Activated CD4-positive, alpha-beta T cell treated with anti-CD3 and anti-CD28 coated beads, Interleukin-2, amount 50 U/mL, for 4 hours (primary cell): ENCODE results near the gene PHLDB2.

Source experiments
- DNase-seq, 2 experiments: peaks; one replicate each; pipeline ENCODE4 v3.0.0-alpha.2; 2020

PHLDB2 gene

DNA sequence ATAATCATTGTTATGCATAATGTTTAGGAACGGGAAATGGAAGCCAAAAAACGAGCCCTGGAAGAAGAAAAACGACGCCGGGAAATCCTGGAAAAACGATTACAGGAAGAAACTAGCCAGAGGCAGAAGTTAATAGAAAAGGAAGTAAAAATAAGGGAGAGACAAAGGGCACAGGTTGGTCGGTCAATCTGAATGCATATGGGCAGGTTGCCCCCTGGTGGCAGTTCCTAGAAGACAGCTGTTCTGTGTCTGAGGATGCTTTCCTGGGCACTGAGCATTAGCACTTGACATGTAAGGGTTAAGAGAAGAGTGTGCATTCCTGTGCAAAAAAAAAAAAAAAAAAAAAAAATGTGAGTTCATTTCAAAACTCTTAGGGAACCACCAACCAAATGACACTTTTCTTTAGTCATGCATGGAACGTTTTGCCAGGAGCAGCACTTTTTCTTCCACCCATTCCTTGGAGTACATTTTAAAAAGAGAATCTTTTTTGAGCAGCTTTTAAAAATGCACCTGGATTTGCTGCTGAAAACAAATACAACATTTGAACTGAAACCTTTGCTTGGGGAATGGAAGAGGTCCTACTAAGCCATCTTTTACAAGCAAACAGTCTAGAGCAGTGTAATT, 108.7 kb downstream of the PHLDB2 start:
- peak; percentile 74 to 79 for DNase-seq

DNA sequence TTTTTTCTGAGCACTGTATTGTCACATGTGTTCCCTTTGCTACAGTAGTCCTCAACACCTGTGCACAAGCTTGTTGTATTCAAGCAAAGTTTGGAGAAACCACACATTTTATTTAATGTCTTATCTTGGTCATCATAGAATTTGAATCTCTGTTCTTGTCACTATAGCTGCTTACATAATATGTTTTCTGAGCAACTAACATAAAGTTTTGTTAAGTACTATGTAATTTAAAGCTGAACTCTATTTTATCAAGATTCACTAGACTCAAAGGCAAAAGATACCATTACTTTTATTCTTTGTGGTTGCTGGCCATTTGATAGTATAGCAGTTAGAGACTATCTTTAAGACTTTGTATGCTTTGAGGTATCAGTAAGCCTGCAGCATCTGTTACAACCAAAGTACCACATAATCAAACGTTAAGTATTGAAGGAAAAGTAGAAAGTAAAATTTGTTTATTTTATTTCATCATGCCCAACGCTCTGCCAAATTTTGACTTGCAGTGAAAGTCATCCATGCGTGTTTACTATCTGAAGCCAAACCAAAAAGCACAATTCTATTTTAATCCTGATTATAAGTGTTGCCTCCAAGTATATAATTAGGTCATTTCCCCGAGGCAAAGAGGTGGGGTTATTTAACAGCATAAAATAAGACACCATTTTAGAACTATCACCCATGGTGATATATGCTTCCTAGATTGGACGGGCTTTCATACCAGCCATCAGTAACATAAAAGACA, 109.4 kb downstream of the PHLDB2 start:
- no peak for DNase-seq

DNA sequence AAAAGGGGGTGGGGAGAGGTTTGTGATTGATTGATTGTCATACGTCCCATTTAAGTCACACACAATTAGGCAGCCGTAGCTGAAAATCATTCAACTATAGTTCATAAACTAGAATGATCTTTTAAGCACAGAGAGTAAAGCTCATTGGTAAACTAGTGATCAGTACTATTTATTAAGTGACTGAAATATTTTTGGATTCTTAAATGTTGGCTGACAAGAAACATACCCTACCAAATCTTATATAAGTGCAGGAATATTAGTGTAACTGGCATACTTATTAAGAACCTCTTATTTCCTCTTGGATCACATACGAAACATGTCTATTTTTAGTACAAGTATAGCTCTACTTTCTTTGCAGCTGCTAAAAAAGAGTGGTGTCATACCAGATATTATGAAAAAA, 111.3 kb downstream of the PHLDB2 start:
- no peak for DNase-seq

DNA sequence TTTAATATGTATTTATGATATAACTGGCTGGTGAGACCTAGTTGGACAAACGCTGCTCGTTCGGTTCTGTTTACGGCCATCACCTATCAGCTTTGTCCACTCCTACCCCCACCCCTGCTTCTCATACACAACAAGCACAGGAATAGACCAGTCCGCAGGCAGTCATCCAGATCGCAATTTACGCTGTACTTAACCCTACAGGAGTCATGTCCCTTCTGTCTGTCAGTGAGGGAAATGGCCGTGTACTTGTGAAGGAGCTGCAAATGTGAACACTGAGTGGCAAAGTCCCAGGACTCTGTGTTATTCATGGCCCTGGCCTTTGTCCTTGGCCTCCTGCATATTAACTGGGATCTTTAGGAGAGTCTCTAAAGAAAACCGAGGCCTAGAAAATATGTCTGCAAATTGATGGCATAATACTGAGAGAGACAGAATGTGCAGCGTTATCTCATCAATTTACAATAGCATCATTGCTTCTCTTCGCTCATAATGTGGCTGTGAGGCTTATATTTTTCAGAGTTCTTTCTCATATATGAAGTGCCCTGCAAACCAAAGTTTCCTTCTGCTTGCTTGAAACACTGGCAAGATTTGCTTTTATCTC, 112.6 kb downstream of the PHLDB2 start:
- DNase-seq, result no peak

DNA sequence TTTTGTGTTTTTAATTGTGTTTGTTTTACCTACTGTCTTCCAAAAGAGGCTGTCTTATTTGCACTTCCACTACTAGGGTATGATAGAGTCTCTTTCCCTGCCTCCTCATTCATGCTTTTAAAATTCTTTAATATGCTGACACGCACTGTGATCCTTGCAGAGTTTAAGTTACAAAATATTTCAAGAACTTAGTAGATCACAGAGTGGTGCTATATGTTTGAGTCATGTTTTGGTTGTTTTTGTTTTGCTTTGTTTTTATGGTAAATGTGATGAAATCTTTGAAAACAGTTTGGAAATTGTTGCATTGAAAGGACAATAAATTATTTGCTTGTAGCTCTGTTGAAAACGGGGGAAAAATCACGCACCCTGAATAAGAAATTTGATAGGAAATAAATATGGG, 113.8 kb downstream of the PHLDB2 start:
- DNase-seq, result no peak

DNA sequence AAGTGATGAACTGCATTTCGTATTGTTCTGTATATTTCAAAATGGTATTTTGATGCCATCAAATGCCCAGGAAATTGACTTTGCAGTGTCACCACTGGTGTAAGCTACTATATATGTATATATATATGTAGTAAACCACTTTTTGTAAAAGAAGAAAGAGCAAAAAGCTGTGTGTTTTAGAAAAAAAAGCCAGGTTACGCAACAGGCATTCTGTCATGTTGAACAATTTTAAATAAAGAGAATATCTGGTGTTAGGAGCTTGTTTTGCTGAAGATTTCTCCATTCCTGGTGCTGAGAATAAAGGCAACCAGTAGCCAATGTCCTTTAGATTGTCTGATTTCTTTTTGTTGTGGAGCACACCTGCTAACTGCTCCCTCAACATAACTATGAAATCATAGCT, 116.1 kb downstream of the PHLDB2 start:
- no peak for DNase-seq

DNA sequence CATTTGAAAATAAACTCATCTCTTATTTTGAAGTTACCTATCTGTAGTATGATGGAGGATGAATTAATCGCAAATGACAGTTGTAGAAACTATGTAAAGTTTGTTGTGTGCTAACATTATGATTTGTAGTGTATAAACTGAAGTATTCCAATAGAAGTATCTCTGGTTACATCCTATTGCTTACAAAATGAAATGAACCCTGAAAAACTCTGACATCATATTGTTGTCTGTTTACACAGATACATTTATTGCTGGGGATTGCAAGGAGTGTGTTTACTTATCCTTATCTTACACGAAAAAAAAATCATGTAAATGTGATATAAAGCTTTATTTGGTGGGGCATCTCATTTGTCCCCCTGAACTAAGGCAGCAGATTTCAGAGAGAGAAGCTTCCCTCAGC, 117.2 kb downstream of the PHLDB2 start:
- DNase-seq, result no peak

DNA sequence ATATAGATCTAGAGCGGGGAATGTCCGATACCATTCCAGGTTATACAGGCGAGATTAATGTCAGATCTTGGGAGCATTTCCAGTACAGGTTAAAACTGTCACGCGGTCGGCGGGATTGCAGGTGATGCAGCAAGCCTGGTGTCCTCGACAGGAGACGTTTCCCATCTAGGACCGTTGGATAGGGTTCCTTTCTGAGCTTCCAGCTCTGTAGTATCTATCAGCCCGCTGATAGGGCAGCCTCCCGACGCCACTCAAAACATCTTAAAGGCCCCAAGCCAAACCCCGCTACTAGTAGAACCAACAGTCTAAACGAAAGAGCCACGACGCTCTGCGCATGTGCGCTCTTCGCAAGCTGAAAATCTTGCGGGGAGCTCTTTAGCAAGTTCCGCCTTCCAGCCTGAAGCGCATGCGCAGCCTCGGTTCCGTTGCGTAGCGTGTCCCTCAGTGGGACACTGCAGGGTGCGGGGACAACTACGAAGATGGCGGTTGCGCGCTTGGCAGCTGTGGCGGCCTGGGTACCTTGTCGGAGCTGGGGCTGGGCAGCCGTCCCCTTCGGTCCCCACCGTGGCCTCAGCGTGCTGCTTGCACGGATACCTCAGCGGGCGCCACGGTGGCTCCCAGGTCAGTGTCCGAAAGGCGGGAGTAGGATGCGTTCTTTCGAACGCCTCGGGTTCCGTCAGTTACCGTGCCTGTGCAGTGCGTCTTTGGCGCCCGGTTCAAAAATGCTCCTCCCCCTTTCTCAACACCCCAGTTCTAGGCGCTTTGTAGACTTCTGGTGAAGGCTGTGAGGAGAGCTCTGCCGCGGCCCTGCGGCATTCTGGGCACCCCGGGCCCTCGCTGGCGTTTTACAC, 119.7 kb downstream of the PHLDB2 start, which contains the start of gene ABHD10:
Gene ABHD10 (plus strand): TSS at position 444 of the 851 bp plus-strand sequence. CDS start 36 bp downstream, at position 480.
- DNase-seq, result peak; percentile 97 to 98

DNA sequence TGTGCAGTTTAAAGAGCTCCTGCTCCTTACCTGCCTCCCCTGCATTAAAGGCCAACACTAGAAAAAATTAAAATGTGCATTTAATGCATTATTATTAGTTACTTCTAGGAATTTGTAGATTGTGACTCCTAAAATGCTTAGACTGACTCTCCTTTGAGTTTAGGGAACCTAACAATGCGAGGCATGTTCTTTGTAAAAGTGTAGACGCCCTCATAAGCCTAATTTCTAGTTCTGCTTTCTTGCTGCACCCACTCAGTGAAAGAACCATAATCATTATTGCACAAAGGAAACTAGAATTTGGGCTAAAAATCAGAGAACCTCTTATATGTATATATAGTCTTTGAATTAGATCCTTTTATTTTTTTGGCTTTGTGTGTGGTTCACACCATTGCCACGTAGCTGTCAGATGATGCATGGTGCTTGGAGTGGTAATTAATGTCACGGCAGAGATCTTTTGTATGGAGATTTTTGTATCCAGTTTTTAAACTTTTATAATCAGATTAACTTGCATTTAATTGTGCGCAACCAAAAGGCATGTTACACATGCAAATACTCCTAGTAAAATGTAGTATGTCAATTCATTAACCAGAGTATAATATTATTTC, 120.5 kb downstream of the PHLDB2 start:
- no peak for DNase-seq

DNA sequence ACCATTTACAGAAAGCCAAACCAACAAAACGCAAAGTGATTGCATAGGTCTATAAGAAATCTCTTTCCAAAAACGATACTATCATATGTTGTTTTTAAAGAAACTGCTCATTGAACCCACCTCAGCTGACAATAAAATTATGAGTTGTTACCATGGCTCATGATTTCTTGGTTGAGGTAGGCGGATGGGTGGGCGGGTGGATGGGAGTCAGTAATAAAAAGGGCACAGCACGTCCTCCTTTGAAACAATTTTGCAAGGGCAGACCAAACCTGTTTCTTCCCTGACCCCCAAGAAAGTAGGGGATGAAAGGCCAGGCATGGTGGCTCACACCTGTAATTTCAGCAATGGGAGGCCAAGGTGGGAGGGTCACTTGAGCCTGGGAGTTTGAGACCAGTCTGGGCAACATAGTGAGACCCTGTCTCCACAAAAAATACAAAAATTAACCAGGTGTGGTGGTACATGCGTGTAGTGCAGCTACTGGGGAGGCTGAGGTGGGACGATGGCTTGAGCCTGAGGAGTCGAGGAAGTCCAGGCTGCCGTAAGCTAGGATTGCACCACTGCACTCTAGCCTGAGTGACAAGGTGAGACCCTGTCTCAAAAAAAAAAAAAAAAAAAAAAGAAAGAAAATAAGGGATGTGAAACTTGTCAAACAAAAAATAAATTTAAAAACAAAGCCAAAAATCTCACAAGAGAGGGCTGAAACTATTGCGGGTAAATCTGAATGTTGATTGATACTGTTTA, 121.8 kb downstream of the PHLDB2 start:
- peak; percentile 59 to 64 for DNase-seq

DNA sequence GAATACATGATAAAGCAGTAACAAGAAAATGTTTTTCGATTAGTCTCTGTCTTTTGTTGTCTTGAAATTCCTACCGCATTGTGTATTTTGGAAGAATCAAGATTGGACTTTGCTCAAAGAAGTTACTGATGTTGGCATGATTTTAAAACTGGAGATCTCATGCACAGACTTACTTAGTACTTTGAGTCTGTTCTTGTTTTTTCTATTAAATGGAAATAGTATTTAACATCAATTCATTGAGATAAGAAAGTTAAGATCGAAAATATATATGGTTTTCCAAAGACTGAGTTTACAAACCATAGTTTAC, 122.3 kb downstream of the PHLDB2 start:
- DNase-seq, result no peak

DNA sequence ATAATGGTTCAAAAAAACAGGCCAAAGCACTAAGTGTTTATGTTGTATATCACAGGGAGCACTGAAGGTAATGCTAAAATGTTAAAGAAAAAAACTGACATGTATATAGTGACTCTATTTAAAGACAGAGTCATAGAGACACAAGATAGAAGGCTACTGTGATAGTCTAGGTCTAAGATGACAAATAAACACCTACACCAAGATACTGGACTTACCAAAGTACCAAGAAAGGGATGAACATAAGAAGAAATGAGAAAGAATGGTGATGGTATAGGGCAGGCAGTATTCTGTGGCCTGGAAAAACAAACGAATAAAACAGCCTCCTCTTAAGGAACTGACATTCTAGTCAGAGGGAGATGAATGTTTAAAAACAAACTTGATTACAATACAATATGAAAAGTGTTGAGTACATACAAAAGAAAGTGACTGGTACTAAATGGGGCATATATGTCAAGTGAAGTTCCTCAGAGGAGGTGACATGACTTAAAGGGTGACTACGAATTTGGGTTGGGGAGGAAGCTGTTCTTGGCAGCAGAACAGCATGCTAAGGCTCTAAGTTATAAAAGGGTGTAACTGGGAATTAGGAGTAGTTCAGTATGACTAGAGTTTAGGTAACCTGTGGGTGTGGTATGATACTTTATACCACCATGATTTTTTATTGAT, 125.7 kb downstream of the PHLDB2 start:
- no peak for DNase-seq

DNA sequence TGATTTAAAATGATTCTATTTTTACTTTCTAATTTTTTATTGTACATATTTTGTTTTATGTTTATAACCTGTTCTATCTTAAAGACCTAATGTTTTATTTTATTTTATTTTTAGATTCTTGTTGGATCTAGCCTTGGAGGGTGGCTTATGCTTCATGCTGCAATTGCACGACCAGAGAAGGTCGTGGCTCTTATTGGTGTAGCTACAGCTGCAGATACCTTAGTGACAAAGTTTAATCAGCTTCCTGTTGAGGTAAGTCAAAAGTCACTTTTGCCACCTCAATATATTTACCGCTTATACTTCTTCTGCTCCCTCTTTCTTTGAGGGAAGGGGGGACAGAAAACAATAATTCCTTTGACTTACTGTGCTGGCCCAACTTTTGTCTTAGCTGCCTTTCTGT, 127.7 kb downstream of the PHLDB2 start:
- DNase-seq, result no peak

DNA sequence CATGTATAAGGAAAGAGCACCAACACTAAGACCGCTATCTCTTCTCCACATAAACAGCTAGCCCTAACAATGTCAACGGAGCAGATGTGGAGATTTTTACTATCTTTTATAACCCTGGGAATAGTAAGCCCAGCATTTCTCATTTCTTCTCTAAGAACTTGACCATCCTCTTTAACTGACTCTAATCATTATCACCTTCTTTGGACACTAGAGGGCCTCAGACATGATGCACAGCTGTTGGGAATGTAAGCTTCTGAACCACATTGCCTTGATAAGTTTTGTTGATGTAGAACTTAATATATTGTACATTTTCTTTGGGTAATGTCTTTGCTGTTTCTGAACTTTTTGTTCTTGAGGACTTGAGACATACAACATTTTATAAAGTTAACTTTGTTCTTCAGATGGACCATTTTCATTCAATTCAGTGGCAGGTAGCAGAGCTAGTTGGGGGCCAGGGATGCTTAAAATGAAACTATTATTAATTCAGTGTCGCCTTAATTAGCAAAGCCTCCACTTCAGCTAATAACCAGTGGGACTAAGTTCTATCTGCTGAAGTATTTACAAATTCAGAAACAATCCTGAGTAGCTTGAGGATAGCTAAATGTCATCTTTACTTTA, 130.1 kb downstream of the PHLDB2 start:
- DNase-seq, result no peak

DNA sequence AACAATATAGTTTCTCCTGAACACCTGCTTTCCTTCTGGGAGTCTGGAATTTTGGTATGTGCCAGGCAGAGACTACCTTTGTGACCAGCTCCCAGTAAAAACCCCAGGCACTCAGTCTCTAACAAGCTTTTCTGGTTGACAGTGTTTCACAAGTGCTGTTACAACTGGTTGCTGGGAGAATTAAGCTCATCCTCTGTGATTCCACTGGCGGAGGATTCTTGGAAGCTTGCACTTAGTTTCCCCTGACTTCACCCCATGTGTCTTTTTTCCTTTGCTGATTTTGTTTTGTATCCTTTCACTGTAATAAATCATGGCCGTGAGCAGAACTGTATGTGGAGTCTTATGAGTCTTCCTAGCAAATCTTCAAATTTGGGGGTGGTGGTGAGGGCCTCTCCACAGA, 134.0 kb downstream of the PHLDB2 start:
- DNase-seq, result no peak

DNA sequence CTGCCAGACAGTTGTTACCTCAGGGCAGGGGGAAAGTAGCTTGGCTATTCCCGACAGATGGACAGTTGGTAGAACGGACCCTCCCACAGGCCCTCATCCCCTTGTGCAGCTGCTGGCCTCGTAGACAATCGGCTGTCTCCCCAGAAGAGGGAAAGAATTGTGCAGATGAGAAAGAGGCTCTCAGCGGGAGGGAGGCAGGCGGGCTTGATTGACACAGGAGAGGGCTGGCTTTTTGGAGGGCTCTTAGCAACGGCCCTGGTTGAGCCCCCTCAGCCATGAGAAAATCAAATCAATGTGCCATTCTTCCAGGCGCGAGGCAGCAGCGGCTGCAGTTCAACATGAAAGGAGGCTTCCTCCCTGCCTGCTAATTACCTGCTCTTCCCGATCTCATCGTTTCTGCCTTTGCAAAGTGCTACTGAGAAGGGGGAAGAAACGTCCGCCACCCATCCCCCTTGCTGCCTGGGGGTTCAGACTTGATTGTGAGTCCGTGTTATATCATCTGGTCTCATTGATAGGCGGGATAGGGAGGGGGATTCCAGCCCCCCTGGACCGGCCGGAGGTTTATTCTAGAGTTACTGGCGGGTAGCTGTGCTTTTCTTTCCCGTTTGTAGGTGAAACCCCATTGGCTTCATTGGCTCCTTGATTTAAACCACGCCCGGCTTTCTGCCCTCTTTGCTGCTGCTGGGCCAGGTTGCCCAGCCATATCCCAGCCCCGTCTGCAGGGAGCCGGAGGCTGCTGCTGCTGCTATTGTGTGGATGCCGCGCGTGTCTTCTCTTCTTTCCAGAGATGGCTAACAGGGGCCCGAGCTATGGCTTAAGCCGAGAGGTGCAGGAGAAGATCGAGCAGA, 139.8 kb downstream of the PHLDB2 start, which contains the start of gene TAGLN3:
Gene TAGLN3 (plus strand): TSS at position 287 of the 848 bp plus-strand sequence. CDS start 501 bp downstream, at position 788.
- DNase-seq, result no peak

DNA sequence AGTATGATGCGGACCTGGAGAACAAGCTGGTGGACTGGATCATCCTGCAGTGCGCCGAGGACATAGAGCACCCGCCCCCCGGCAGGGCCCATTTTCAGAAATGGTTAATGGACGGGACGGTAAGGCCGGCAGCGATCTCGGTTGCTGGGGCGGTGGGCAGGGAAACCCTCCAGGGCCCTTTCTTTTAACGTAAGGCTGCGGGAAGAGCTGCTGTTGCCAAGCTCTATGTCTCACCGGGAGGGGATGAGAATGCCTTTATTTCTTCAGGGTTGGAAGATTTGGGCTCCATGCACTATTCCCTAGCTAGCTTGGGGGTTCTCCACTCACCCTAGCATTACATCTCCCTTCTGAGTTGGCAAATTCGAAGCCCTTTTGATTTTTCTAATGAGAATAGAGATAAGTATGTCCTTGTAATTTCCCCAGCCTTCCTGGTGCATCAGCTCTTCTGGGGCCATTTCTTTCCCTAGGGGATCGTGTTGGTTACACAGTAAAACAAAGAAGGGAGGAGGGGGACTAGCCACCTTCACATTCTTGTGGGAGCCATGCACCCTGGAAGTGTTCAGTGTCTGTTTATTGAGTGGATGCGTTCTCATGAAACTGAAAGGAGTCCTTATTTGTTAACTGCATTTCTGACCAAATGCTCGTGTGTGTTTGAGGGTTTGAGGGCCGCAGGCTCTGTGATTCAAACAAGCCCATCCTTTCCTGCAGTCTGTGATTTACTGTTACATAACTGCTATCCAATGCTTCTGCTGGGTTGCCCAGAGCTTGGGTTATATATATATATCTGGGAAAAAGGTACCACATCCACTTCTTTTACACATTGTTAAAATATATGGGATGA, 140.6 kb downstream of the PHLDB2 start:
- no peak for DNase-seq

DNA sequence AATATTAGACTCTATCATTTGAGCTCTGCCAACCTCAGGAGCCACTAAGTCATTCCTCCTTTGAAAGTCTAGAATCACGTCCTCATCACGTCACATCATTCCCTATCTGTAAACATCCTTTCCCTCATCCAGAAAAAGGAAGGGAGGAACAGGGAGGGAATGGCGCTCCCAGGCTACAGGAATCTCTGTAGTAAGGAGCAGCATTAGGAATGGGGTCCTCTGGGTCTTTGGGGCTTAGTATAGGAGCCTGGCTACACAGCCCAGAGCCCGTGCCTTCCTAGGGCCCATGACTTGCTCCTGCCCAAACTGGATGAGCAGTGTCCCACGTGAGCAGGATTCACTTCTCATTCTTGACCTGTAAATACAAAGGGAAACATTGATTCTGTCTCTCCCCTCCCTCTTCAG, 141.3 kb downstream of the PHLDB2 start:
- no peak for DNase-seq

DNA sequence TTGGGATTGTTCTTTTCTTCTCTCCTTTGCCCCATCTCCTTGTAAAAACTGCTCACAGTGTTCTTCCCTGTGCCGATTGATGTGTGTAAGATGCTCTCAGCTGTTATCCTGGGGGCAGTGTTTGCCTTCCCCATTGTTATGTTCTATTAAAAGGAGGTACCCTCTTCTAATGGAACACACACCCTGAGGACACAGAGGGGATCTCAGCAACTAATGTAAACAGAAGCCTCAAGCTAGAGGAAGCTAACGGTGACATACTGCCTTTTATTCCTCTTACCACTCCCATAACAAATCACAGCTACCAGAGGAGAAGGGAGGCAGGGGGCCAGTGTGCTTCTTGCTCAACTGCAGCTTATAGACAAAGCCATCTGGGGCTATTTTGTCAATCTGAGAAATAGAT, 141.9 kb downstream of the PHLDB2 start:
- no peak for DNase-seq
